ENCODE data around the gene ACBD5.
"Not testable (repeated sequence)": the region's sequence is repeated elsewhere in the genome, so short reads cannot be mapped to it uniquely, and the experiment has no call there.

ACBD5 gene

DNA sequence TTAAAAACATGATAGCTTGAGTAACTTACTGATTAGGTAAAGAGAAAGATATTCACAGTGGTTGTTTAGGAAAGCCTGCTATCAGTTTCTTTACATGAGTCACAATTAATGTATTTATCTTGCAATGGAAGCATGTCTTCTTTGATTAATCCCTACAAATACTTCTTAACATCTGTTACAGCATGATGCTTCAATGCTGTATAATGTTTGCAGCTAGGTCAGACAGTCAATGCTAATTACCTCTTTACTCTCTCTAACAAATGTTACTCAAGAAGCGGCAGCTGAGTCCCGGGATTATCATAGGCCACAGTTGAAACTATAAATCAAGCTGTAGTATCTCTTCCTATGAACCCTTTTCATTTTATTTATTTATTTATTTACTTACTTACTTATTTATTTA, 33.2 kb downstream of the ACBD5 start:
- DNase-seq (ENCODE audit: insufficient read length, low spot score): no peak
- FAIRE-seq: no peak
- no peak for TF ChIP-seq SPI1 (IDR thresholded peaks at IDR 0.05; ENCODE audit: low read depth, low read length)
- TF ChIP-seq TAF1 (IDR thresholded peaks at IDR 0.05; ENCODE audit: low read depth, low read length): no peak
- TF ChIP-seq POLR2AphosphoS5 (IDR thresholded peaks at IDR 0.05; ENCODE audit: low read depth, low read length): no peak

DNA sequence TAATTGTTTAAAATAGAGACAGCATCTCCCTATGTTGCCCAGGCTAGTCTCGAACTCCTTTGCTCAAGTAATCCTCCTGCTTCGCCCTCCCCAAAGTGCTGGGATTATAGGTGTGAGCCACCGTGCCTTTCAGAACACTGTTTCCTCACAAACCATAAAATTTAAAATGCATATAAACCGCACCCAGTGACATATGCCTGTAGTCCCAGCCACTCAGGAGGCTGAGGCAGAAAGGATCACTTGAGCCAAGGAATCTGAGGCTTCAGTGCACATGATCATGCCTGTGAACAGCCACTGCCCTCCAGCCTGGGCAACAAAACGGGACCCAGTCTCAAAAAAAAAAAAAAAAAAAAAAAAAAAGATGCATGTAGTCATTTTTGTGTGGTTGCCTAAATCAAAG, 36.8 kb downstream of the ACBD5 start:
- FAIRE-seq: no peak
- no peak for TF ChIP-seq POU2F2 (IDR thresholded peaks at IDR 0.05; ENCODE audit: low read depth, low read length)
- TF ChIP-seq POLR2A (IDR thresholded peaks at IDR 0.05; ENCODE audit: low read depth, low read length): no peak
- no peak for TF ChIP-seq POLR2AphosphoS5 (IDR thresholded peaks at IDR 0.05; ENCODE audit: low read depth, low read length)
- TF ChIP-seq SPI1 (IDR thresholded peaks at IDR 0.05; ENCODE audit: low read depth, low read length): no peak
- TF ChIP-seq TAF1 (IDR thresholded peaks at IDR 0.05; ENCODE audit: low read depth, low read length): no peak
- TF ChIP-seq PAX5 (IDR thresholded peaks at IDR 0.05; ENCODE audit: insufficient read depth, low read length, severe bottlenecking): no peak
- DNase-seq (ENCODE audit: insufficient read length, low spot score): no peak

DNA sequence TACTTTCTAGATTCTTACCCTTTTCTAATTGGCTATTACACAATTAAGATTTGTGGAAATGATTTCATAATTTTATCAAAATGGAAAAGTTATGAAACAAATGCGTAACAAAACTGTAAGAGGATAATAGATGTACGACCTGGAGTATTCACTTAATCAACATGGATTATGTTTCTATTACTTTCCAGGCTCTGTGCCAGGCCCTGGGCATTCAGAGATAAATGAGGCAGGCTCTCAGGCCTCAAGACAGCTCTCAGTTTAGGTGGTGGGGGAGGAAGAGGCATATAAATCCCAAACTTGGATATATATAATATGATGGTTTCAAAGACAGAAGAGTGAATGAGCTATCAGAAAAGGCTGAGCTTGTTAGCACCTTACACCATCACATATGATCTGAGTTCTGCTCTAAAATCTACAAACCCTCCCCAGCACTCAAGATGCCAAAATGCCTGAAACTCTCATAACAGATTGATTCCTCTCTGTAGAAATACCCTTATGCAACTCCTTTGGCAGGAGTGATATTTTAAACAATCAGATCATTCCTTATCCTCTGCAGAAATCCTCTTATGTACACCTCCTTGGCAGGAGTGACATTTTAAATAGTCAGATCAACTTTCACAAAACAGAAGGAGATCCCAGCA, 42.5 kb downstream of the ACBD5 start:
- FAIRE-seq: no peak

GRCh38 chr10:27192284-27192683, 48.3 kb downstream of the ACBD5 start:
- no peak for FAIRE-seq
- TF ChIP-seq POLR2A (IDR thresholded peaks at IDR 0.05; ENCODE audit: low read depth, low read length) (no peak), PAX5 (IDR thresholded peaks at IDR 0.05; ENCODE audit: insufficient read depth, low read length, severe bottlenecking) (no peak), TAF1 (IDR thresholded peaks at IDR 0.05; ENCODE audit: low read depth, low read length) (no peak), POU2F2 (IDR thresholded peaks at IDR 0.05; ENCODE audit: low read depth, low read length) (no peak), POLR2AphosphoS5 (IDR thresholded peaks at IDR 0.05; ENCODE audit: low read depth, low read length) (no peak), SPI1 (IDR thresholded peaks at IDR 0.05; ENCODE audit: low read depth, low read length) (no peak)
- no peak for DNase-seq (ENCODE audit: insufficient read length, low spot score)

More for the DNA sequence above, 42.5 kb downstream of the ACBD5 start:
- no peak for DNase-seq (ENCODE audit: insufficient read length, low spot score)
- no peak for TF ChIP-seq SPI1 (IDR thresholded peaks at IDR 0.05; ENCODE audit: low read depth, low read length)
- TF ChIP-seq POU2F2 (IDR thresholded peaks at IDR 0.05; ENCODE audit: low read depth, low read length): no peak
- no peak for TF ChIP-seq POLR2AphosphoS5 (IDR thresholded peaks at IDR 0.05; ENCODE audit: low read depth, low read length)
- no peak for TF ChIP-seq TAF1 (IDR thresholded peaks at IDR 0.05; ENCODE audit: low read depth, low read length)
- no peak for TF ChIP-seq PAX5 (IDR thresholded peaks at IDR 0.05; ENCODE audit: insufficient read depth, low read length, severe bottlenecking)
- TF ChIP-seq POLR2A (IDR thresholded peaks at IDR 0.05; ENCODE audit: low read depth, low read length): no peak

- TF ChIP-seq POLR2A (IDR thresholded peaks at IDR 0.05; ENCODE audit: low read depth, low read length) (no peak), POU2F2 (IDR thresholded peaks at IDR 0.05; ENCODE audit: low read depth, low read length) (no peak), SPI1 (IDR thresholded peaks at IDR 0.05; ENCODE audit: low read depth, low read length) (no peak), POLR2AphosphoS5 (IDR thresholded peaks at IDR 0.05; ENCODE audit: low read depth, low read length) (no peak), PAX5 (IDR thresholded peaks at IDR 0.05; ENCODE audit: insufficient read depth, low read length, severe bottlenecking) (no peak), TAF1 (IDR thresholded peaks at IDR 0.05; ENCODE audit: low read depth, low read length) (no peak)
- DNase-seq (ENCODE audit: insufficient read length, low spot score): no peak
- no peak for FAIRE-seq
Measured at GRCh38 chr10:27190508-27190907, 50.1 kb downstream of the ACBD5 start.

GRCh38 chr10:27188897-27189296, 51.7 kb downstream of the ACBD5 start:
- FAIRE-seq (no peak), DNase-seq (ENCODE audit: insufficient read length, low spot score) (no peak)
- TF ChIP-seq SPI1 (IDR thresholded peaks at IDR 0.05; ENCODE audit: low read depth, low read length) (no peak), TAF1 (IDR thresholded peaks at IDR 0.05; ENCODE audit: low read depth, low read length) (no peak), POLR2AphosphoS5 (IDR thresholded peaks at IDR 0.05; ENCODE audit: low read depth, low read length) (no peak), POU2F2 (IDR thresholded peaks at IDR 0.05; ENCODE audit: low read depth, low read length) (no peak), POLR2A (IDR thresholded peaks at IDR 0.05; ENCODE audit: low read depth, low read length) (no peak), PAX5 (IDR thresholded peaks at IDR 0.05; ENCODE audit: insufficient read depth, low read length, severe bottlenecking) (no peak)

DNA sequence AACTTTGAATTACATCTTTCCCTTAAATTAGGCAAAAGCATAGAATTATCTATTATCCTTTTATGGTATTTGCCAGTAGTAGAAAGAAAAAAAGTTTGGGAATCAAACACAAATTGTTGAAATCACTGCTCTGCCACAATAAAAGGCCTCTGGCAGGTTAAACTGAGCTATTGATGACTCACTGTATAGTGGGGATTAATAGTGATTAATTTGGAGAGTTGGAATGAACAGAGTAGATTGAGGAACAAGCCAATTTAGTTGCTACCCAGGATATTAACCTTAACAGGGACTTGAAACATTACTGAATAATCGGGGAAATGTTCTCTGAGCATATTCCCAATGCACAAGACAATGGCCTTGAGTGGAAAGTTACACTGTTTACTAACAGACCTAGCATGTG, 52.3 kb downstream of the ACBD5 start:
- no peak for TF ChIP-seq TAF1 (IDR thresholded peaks at IDR 0.05; ENCODE audit: low read depth, low read length)
- no peak for FAIRE-seq
- DNase-seq (ENCODE audit: insufficient read length, low spot score): no peak

- no peak for FAIRE-seq
Measured at GRCh38 chr10:27169849-27170248, 70.7 kb downstream of the ACBD5 start.

GRCh38 chr10:27158421-27158820, 82.2 kb downstream of the ACBD5 start:
- no peak for DNase-seq (ENCODE audit: insufficient read length, low spot score)

More at GRCh38 chr10:27169849-27170248, 70.7 kb downstream of the ACBD5 start:
- DNase-seq (ENCODE audit: insufficient read length, low spot score): no peak
- no peak for TF ChIP-seq TAF1 (IDR thresholded peaks at IDR 0.05; ENCODE audit: low read depth, low read length)
- no peak for TF ChIP-seq POLR2AphosphoS5 (IDR thresholded peaks at IDR 0.05; ENCODE audit: low read depth, low read length)
- TF ChIP-seq PAX5 (IDR thresholded peaks at IDR 0.05; ENCODE audit: insufficient read depth, low read length, severe bottlenecking): no peak
- TF ChIP-seq POU2F2 (IDR thresholded peaks at IDR 0.05; ENCODE audit: low read depth, low read length): no peak
- TF ChIP-seq SPI1 (IDR thresholded peaks at IDR 0.05; ENCODE audit: low read depth, low read length): no peak
- no peak for TF ChIP-seq POLR2A (IDR thresholded peaks at IDR 0.05; ENCODE audit: low read depth, low read length)

DNA sequence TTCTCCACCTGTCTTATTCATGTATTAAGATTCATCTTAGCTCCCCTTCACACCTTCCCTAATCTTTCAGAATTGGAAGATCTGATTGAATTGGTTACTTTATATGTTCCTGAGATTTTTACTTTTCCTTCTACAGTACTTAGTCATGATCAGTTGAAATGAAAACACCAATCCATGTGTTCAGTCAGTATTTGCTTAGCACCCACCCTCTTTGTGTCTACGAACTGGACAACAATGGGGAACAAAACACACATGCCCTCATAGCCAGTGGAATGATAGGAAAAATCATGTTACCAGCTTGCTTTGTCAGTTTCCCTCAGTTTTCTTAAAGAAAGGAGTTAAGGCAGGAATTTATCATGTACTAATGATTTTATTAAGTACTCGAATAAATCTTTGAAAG, 83.4 kb downstream of the ACBD5 start:
- FAIRE-seq: no peak
- no peak for DNase-seq (ENCODE audit: insufficient read length, low spot score)
- TF ChIP-seq TAF1 (IDR thresholded peaks at IDR 0.05; ENCODE audit: low read depth, low read length): no peak
- no peak for TF ChIP-seq POLR2AphosphoS5 (IDR thresholded peaks at IDR 0.05; ENCODE audit: low read depth, low read length)
- no peak for TF ChIP-seq SPI1 (IDR thresholded peaks at IDR 0.05; ENCODE audit: low read depth, low read length)
- TF ChIP-seq POU2F2 (IDR thresholded peaks at IDR 0.05; ENCODE audit: low read depth, low read length): no peak
- TF ChIP-seq POLR2A (IDR thresholded peaks at IDR 0.05; ENCODE audit: low read depth, low read length): no peak
- TF ChIP-seq PAX5 (IDR thresholded peaks at IDR 0.05; ENCODE audit: insufficient read depth, low read length, severe bottlenecking): no peak

More at GRCh38 chr10:27158421-27158820, 82.2 kb downstream of the ACBD5 start:
- no peak for FAIRE-seq
- TF ChIP-seq POLR2AphosphoS5 (IDR thresholded peaks at IDR 0.05; ENCODE audit: low read depth, low read length): no peak
- TF ChIP-seq PAX5 (IDR thresholded peaks at IDR 0.05; ENCODE audit: insufficient read depth, low read length, severe bottlenecking): no peak
- TF ChIP-seq POLR2A (IDR thresholded peaks at IDR 0.05; ENCODE audit: low read depth, low read length): no peak
- TF ChIP-seq TAF1 (IDR thresholded peaks at IDR 0.05; ENCODE audit: low read depth, low read length): no peak

DNA sequence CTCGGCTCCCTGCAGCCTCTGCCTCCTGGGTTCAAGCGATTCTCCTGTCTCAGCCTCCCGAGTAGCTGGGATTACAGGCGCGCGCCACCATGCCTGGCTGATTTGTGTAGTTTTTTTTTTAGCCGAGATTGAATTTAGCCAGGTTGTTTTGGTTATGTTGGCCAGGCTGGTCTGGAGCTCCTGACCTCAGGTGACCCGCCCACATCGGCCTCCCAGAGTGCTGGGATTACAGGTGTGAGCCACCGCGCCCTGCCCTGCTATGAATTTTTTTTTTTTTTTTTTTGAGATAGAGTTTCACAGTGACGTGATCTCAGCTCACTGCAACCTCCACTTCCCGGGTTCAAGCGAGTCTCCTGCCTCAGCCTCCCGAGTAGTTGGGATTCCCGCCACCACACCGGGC, 84.0 kb downstream of the ACBD5 start:
- FAIRE-seq; DNase-seq (ENCODE audit: insufficient read length, low spot score): not testable (repeated sequence)

Data from GM12891 (cell line).